ENCODE results near the gene TOP3B. TPM values are rescaled to one million over a fixed set of nuclear protein-coding genes. Genes with fewer than 3 reads are reported as not detected.

TOP3B gene
- total RNA-seq, 4 donors from 2014 or later: 12.3 to 27.5 (median 20.4) TPM

DNA sequence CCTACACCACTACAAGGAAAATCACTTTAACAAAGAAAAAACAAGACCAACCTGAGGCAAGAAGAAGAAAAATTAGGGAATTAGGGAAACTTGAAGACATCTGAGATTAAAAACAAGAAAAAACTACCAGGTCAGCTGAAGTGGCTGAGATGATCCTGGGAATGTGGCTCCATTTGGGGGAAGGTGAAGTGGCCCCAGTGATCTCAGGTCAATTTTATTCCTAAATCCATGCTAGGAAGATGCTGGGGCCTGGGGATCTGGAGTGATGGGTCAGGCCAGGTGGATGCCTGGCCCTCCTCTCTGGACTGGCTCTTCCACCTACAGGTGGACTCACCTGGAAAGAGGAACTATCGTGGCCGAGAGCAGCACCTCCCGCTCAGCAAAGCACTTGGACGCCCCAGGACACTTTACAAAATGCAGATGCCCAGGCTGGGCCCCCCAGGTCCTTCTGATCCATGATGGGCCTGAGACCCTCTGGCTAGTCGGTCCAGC is 6.7 kb downstream of the TOP3B start:
- TF ChIP-seq, protein P1, sequence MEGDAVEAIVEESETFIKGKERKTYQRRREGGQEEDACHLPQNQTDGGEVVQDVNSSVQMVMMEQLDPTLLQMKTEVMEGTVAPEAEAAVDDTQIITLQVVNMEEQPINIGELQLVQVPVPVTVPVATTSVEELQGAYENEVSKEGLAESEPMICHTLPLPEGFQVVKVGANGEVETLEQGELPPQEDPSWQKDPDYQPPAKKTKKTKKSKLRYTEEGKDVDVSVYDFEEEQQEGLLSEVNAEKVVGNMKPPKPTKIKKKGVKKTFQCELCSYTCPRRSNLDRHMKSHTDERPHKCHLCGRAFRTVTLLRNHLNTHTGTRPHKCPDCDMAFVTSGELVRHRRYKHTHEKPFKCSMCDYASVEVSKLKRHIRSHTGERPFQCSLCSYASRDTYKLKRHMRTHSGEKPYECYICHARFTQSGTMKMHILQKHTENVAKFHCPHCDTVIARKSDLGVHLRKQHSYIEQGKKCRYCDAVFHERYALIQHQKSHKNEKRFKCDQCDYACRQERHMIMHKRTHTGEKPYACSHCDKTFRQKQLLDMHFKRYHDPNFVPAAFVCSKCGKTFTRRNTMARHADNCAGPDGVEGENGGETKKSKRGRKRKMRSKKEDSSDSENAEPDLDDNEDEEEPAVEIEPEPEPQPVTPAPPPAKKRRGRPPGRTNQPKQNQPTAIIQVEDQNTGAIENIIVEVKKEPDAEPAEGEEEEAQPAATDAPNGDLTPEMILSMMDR (IDR thresholded peaks at IDR 0.05): no peak
- TF ChIP-seq EP300 (IDR thresholded peaks at IDR 0.05) (no peak), POLR2A (IDR thresholded peaks at IDR 0.05; ENCODE audit: low read depth) (no peak), POLR2AphosphoS5 (IDR thresholded peaks at IDR 0.05) (no peak)
- H3K27ac ChIP-seq (replicated peaks in 1 of 4): no peak overlapping the region

DNA sequence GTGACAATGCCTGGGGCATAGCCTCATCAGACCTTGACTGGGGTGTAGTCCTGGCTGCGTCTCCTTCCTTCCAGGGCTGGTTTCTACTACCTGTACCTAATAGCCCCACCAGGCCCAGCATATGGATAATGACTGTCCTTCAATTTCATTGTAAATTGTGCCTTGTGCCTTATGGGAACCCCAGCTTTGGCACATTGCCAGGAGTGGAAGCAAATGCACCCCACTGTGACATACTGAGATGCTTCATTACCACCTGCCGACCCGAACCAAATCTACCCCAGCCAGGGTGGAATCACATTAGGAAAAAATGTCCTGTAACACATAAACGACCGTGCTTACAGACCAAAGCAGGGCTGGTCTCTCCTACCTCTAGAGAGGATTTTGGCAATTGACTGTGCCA is 7.3 kb downstream of the TOP3B start:
- no peaks in the 10 kb centered on the region for H3K27me3 ChIP-seq
- DNase-seq (ENCODE audit: extremely low spot score): no peak
- peaks cover 36 to 63% (median 54%) of the 10 kb centered on the region in 4 donors for H3K36me3 ChIP-seq
- 84% methylated on average over 5 of the region's 5 CpGs for WGBS
- TF ChIP-seq POLR2AphosphoS5 (IDR thresholded peaks at IDR 0.05): no peak
- no peak for TF ChIP-seq EP300 (IDR thresholded peaks at IDR 0.05)
- no peak for TF ChIP-seq POLR2A (IDR thresholded peaks at IDR 0.05; ENCODE audit: low read depth)
- TF ChIP-seq, protein P1 (IDR thresholded peaks at IDR 0.05): no peak
- no peak overlapping the region for H3K27ac ChIP-seq (replicated peaks in 1 of 4)
- H3K9me3 ChIP-seq: no peaks in the 10 kb centered on the region
- no peak overlapping the region for H3K4me3 ChIP-seq
- intact Hi-C loops (cut with DNase I): no loop called here
- H3K4me1 ChIP-seq: peaks cover 0 to 5% (median 1%) of the 10 kb centered on the region in 4 donors

More for the DNA sequence above, 6.7 kb downstream of the TOP3B start:
- H3K27me3 ChIP-seq: no peaks in the 10 kb centered on the region
- no peak overlapping the region for H3K4me3 ChIP-seq
- intact Hi-C loops (cut with DNase I): no loop called here
- H3K4me1 ChIP-seq: peaks cover 0 to 11% (median 7%) of the 10 kb centered on the region in 4 donors
- H3K9me3 ChIP-seq: no peaks in the 10 kb centered on the region
- no peak for DNase-seq (ENCODE audit: extremely low spot score)
- 94% methylated on average over 5 of the region's 5 CpGs for WGBS
- peaks cover 33 to 56% (median 48%) of the 10 kb centered on the region in 4 donors for H3K36me3 ChIP-seq

GRCh38 chr22:21974058-21974649 is 8.4 kb downstream of the TOP3B start:
- Histone ChIP-seq H3K27ac (replicated peaks in 1 of 4) (no peak overlapping the region), H3K9me3 (no peaks in the 10 kb centered on the region), H3K27me3 (no peaks in the 10 kb centered on the region), H3K36me3 (peaks cover 43 to 71% (median 64%) of the 10 kb centered on the region in 4 donors), H3K4me1 (no peaks in the 10 kb centered on the region), H3K4me3 (no peak overlapping the region)
- WGBS: 95% methylated on average over 9 of the region's 12 CpGs
- intact Hi-C loops (cut with DNase I): no loop called here
- DNase-seq (ENCODE audit: extremely low spot score): no peak
- TF ChIP-seq POLR2A (IDR thresholded peaks at IDR 0.05; ENCODE audit: low read depth): no peak
- no peak for TF ChIP-seq POLR2AphosphoS5 (IDR thresholded peaks at IDR 0.05)
- TF ChIP-seq, protein P1 (IDR thresholded peaks at IDR 0.05): no peak
- TF ChIP-seq EP300 (IDR thresholded peaks at IDR 0.05): no peak

GRCh38 chr22:21972806-21973205 is 9.8 kb downstream of the TOP3B start:
- no peaks in the 10 kb centered on the region for H3K9me3 ChIP-seq
- TF ChIP-seq POLR2A (IDR thresholded peaks at IDR 0.05; ENCODE audit: low read depth): no peak
- TF ChIP-seq, protein P1 (IDR thresholded peaks at IDR 0.05): no peak
- no peak overlapping the region for H3K4me3 ChIP-seq
- WGBS: 87% methylated on average over 3 of the region's 6 CpGs
- H3K4me1 ChIP-seq: no peaks in the 10 kb centered on the region
- no peak overlapping the region for H3K27ac ChIP-seq (replicated peaks in 1 of 4)
- DNase-seq (ENCODE audit: extremely low spot score): no peak
- intact Hi-C loops (cut with DNase I): no loop called here
- peaks cover 55 to 77% (median 76%) of the 10 kb centered on the region in 4 donors for H3K36me3 ChIP-seq
- H3K27me3 ChIP-seq: no peaks in the 10 kb centered on the region

Measured in esophagus muscularis mucosa (tissue), 4 donors.